CD4-positive, alpha-beta T cell treated with Interleukin-6 at 100 ng/mL for 8 hours (primary cell): Measurements from ENCODE around the gene OR51A7.
"Not testable (repeated sequence)": the region's sequence is repeated elsewhere in the genome, so short reads cannot be mapped to it uniquely, and the experiment has no call there.

Experiments used
- DNase-seq: peaks from one replicate; pipeline ENCODE4 v3.0.0-alpha.2; 2020; ENCODE audit warnings: mixed read lengths, low spot score

Gene OR51A7, protein sequence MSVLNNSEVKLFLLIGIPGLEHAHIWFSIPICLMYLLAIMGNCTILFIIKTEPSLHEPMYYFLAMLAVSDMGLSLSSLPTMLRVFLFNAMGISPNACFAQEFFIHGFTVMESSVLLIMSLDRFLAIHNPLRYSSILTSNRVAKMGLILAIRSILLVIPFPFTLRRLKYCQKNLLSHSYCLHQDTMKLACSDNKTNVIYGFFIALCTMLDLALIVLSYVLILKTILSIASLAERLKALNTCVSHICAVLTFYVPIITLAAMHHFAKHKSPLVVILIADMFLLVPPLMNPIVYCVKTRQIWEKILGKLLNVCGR

GRCh38 chr11:4903484-4903883 is at the start of gene OR51A7:
OR51A7 (plus strand) TSS chr11:4903783; CDS start chr11:4907370, 3,587 bp downstream.
- DNase-seq = no peak

GRCh38 chr11:4854286-4854685 is 49.3 kb upstream of the OR51A7 start:
- DNase-seq = not testable (repeated sequence)

GRCh38 chr11:4862447-4863236 is 40.9 kb upstream of the OR51A7 start:
- no peak for DNase-seq

DNA sequence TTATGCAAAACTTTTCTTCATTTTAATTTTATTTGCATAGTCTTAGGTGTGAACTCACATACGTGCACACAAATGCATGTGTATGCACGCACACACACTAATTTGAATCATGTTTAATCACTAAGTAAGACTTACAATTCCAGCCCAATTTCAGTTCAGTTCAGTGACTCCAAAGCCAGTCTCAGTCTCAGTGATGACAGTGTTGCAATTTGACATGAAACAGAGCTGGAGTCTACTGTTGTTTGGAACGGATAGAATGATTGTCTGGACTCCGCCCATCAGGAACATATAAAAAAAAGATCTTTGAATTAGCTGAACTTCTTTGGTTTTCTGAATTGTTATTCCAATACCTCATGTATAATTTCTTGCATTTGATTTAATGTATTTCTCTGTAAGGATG is 39.7 kb upstream of the OR51A7 start:
- no peak for DNase-seq

DNA sequence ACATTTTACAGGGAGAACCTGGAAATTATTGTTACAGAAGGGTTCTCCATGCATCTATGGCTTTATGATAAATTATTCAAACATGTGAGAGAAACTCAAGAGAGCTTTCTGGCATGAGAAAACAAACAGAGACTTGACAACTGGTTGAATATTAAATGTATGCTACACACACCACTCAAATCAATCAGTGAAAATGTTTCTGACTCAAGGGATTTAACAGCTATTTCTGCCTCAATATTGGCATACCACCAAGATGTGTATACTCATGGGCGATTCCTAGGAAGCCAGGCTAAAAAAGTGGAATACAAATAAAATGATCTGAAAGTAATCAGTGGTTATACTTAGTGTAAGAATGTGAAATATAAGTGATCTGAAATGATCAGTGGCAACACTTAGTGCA is 37.7 kb upstream of the OR51A7 start:
- DNase-seq = no peak

DNA sequence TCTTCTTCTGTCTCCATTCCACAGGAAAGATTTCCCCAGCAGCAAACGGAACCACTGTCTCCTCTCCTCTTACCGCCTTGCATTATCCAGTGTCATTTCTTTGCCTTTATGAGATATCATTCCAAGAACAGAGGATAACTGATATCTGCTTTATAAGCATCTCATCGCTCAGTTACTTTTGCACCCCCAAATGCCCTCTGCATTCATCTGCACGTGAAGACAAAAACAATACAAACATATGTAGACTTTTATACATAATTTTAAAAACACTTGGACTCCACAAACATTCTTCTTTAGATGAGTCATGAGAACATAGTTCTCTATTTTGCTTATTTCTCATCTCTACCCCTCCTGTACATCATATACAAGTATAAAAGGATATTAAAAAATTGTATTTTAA is 22.4 kb upstream of the OR51A7 start:
- DNase-seq = no peak

DNA sequence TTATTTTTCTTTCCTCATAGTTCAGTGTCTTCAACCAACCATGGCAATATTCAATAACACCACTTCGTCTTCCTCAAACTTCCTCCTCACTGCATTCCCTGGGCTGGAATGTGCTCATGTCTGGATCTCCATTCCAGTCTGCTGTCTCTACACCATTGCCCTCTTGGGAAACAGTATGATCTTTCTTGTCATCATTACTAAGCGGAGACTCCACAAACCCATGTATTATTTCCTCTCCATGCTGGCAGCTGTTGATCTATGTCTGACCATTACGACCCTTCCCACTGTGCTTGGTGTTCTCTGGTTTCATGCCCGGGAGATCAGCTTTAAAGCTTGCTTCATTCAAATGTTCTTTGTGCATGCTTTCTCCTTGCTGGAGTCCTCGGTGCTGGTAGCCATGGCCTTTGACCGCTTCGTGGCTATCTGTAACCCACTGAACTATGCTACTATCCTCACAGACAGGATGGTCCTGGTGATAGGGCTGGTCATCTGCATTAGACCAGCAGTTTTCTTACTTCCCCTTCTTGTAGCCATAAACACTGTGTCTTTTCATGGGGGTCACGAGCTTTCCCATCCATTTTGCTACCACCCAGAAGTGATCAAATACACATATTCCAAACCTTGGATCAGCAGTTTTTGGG is 21.6 kb upstream of the OR51A7 start, which contains the start of gene OR51T1:
TSS of gene OR51T1 (plus strand) at position 41 of the 641 bp plus-strand sequence. CDS start at position 41, 0 bp downstream.
- DNase-seq = no peak

- no peak for DNase-seq
These were observed 21.0 kb upstream of the OR51A7 start for GRCh38 chr11:4882543-4882942.

GRCh38 chr11:4884361-4884760 is 19.2 kb upstream of the OR51A7 start:
- DNase-seq = no peak

GRCh38 chr11:4886186-4886585 is 17.4 kb upstream of the OR51A7 start:
- DNase-seq = no peak

- no peak for DNase-seq
These were observed 16.0 kb upstream of the OR51A7 start for GRCh38 chr11:4887591-4887990.

GRCh38 chr11:4890279-4890678 is 13.3 kb upstream of the OR51A7 start:
- no peak for DNase-seq

- DNase-seq = no peak
These were observed 11.5 kb upstream of the OR51A7 start for GRCh38 chr11:4891996-4892640.

DNA sequence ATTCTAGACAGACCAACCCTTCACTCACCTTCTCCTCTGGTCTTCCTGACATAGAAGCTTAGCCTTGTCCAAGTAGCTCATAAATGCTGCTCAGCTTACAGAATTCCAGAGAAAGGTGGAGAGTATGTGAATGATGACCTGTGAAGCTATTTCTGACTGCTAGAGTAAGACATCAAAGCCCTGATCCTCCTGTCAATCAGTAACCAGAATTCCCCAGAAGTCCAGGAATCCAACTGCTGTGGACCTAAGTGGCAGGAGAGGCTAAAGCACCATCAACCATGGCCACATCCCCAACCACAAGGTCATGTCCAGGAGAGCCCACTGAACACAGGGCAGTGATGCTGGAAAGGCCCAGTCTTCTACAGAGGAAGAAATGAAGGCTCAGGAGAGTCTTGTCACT is 13.0 kb downstream of the OR51A7 start:
- DNase-seq = no peak

GRCh38 chr11:4919250-4919649 is 15.7 kb downstream of the OR51A7 start, which contains the start of gene OR51G2:
OR51G2 (minus strand) TSS chr11:4919350; CDS start chr11:4915663, 3,687 bp downstream.
- DNase-seq = no peak

DNA sequence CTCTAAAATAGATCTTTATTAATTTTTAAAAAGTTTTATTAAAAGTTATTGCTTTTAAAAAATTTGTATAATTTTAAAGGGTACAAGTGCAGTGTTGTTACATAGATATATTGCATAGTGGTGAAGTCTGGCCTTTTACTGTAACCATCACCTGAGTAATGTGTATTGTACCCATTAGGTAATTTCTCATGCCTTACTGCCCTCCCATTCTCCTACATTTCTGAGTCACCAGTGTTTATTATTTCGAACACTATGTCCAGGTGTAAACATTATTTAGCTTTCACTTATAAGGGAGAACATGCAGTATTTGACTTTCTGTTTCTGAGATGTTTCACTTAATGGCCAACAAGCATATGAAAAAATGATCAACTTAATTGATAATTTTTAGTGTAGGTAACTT is 18.2 kb downstream of the OR51A7 start:
- DNase-seq = no peak

GRCh38 chr11:4922304-4922703 is 18.7 kb downstream of the OR51A7 start:
- no peak for DNase-seq

DNA sequence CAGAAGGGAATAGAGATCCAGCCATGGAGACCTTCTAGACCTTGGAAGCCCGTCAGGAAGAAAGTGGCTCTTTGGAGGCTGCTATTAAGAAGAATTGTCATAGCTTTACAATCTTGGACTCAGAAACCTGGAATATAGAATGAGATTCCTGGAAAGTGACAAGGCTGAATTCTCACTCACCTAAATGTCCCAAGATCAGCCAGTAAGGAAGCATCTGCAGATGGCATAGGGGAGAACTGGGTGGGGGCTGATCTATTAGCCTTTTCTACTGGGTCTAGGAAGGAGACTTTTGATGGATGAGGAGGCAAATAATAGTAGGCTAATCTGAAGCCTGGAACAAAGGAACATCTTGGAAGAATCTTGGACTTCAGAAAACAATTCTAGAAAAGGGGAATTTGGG is 20.7 kb downstream of the OR51A7 start, which contains the start of gene OR51G1:
TSS of gene OR51G1 (minus strand) at position 101 of the 400 bp plus-strand sequence. CDS start at position 101, 0 bp downstream.
- no peak for DNase-seq

GRCh38 chr11:4926608-4927007 is 23.0 kb downstream of the OR51A7 start:
- no peak for DNase-seq

DNA sequence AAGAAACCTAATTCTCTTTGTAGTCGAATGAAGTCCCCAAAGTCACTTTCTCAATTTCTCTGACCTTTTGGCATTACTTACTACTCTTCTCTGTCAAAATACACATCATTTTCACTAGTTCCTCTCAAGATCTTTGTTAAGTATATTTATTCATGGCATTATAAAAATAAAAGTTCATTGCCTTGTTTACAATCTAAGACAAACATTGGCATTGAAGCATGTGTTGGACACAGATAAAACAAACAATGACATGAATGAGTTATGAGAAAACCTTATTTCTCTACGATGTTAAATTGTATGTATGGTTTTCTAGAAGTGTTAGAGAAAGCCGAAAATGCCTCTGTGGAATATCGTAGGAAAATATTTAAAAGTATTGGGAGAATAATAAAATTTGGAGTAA is 29.2 kb downstream of the OR51A7 start:
- DNase-seq = no peak

GRCh38 chr11:4936745-4937144 is 33.2 kb downstream of the OR51A7 start:
- no peak for DNase-seq

GRCh38 chr11:4947505-4947904 is 43.9 kb downstream of the OR51A7 start, which contains the start of gene OR51A4:
OR51A4 (minus strand) TSS chr11:4947605; CDS start chr11:4947100, 505 bp downstream.
- no peak for DNase-seq
